H1 (cell line): Measurements from ENCODE around the gene SUSD6. TPM values are rescaled to one million over a fixed set of nuclear protein-coding genes. Genes with fewer than 3 reads are reported as not detected.
A peak's percentile ranks its signal among the peaks of the same experiment; 100 is the strongest.

ENCODE experiments used
- CTCF ChIA-PET: fragments of 300-600 bp; sonication (Branson Sonifier 250); formaldehyde crosslinking; loops from one replicate; lab custom pipeline; 2021; ENCODE audit not compliant: partially characterized antibody; lab: Charles Lee
- POLR2A ChIA-PET: fragments of 300-600 bp; sonication (Branson Sonifier 250); formaldehyde crosslinking; loops from one replicate; lab custom pipeline; 2021; ENCODE audit warnings: inconsistent platforms; ENCODE audit not compliant: partially characterized antibody; lab: Charles Lee
- DNase-seq, 2 experiments: peaks; one replicate each; pipeline versions ENCODE4 v3.0.0 to v3.0.0-alpha.2; 2010 to 2022; ENCODE audit warnings: low spot score in 2 of 2, low read depth in 1 of 2, mixed read lengths in 1 of 2
- FAIRE-seq: peaks from 2 replicates; lab custom pipeline; 2011; peaks lifted over from hg19 to GRCh38; lab: Jason Lieb, UNC
- H2AFZ ChIP-seq: 2 replicates; pipeline ENCODE4 v1.8.1; 2012; ENCODE audit warnings: low read length, inconsistent platforms
- H2AK5ac ChIP-seq: 2 replicates; pipeline ENCODE4 v1.6.1; 2013; ENCODE audit warnings: low read depth, low read length
- H2BK120ac ChIP-seq: replicated peaks from 2 replicates; pipeline ENCODE3; 2013; ENCODE audit warnings: low read depth, low read length, inconsistent platforms
- H2BK12ac ChIP-seq: 2 replicates; pipeline ENCODE4 v1.6.1; 2013; ENCODE audit warnings: low read depth, low read length
- H2BK15ac ChIP-seq: 2 replicates; pipeline ENCODE4 v1.6.1; 2013; ENCODE audit warnings: low read length
- H2BK20ac ChIP-seq: 2 replicates; pipeline ENCODE4 v1.6.1; 2013; ENCODE audit warnings: low read length
- H2BK5ac ChIP-seq: 2 replicates; pipeline ENCODE4 v1.6.1; 2013; ENCODE audit warnings: low read depth, low read length
- H3K14ac ChIP-seq: 2 replicates; pipeline ENCODE4 v1.6.1; 2013; ENCODE audit warnings: inconsistent platforms; ENCODE audit not compliant: insufficient read length
- H3K18ac ChIP-seq: 2 replicates; pipeline ENCODE4 v1.6.1; 2013; ENCODE audit warnings: low read length; ENCODE audit errors: extremely low read depth
- H3K23ac ChIP-seq: 2 replicates; pipeline ENCODE4 v1.6.1; 2013; ENCODE audit warnings: inconsistent platforms; ENCODE audit not compliant: insufficient read length
- H3K23me2 ChIP-seq: 2 replicates; pipeline ENCODE4 v1.6.1; 2013; ENCODE audit warnings: low read depth, low read length
- H3K27ac ChIP-seq: 2 replicates; pipeline ENCODE4 v1.6.1; 2011; ENCODE audit warnings: low read depth, low read length, inconsistent platforms
- H3K27me3 ChIP-seq, 4 experiments: replicated peaks in 1 of 4; 1 replicate in 1 of 4; 2 replicates in 3 of 4; pipeline versions ENCODE4 v1.6.1 to v1.8.1; 2011 to 2013; ENCODE audit warnings: low read length in 3 of 4, mild to moderate bottlenecking in 3 of 4, inconsistent platforms in 2 of 4, mixed read lengths in 2 of 4, moderate library complexity in 1 of 4; ENCODE audit not compliant: control insufficient read depth in 3 of 4, insufficient read depth in 3 of 4; ENCODE audit errors: extremely low read depth in 1 of 4
- H3K36me3 ChIP-seq, 4 experiments: 2 replicates each; pipeline versions ENCODE4 v1.6.1 to v1.8.1; 2011 to 2013; ENCODE audit warnings: mild to moderate bottlenecking in 4 of 4, low read length in 3 of 4, moderate library complexity in 2 of 4, control low read depth in 1 of 4, inconsistent platforms in 1 of 4; ENCODE audit not compliant: insufficient read depth in 4 of 4, control insufficient read depth in 2 of 4
- H3K4ac ChIP-seq: replicated peaks from 2 replicates; pipeline ENCODE3; 2013; ENCODE audit warnings: low read length, low read depth, mixed read lengths, inconsistent platforms; ENCODE audit not compliant: insufficient read length
- H3K4me1 ChIP-seq, 4 experiments: replicated peaks in 1 of 4; 1 replicate in 1 of 4; 2 replicates in 3 of 4; pipeline versions ENCODE4 v1.6.1 to v1.8.1; 2011 to 2013; ENCODE audit warnings: low read length in 3 of 4, inconsistent platforms in 2 of 4, mixed read lengths in 1 of 4; ENCODE audit not compliant: insufficient read depth in 4 of 4, control insufficient read depth in 3 of 4
- H3K4me2 ChIP-seq, 2 experiments: 2 replicates each; pipeline versions ENCODE4 v1.6.1 to v1.8.1; 2011 to 2013; ENCODE audit warnings: low read depth in 2 of 2, low read length in 2 of 2, control low read depth in 1 of 2, inconsistent platforms in 1 of 2, mild to moderate bottlenecking in 1 of 2; ENCODE audit not compliant: insufficient read depth in 1 of 2
- H3K4me3 ChIP-seq, 4 experiments: fragments of 200-600, 300-600 bp in 1 of 4; sonication (generic), shearing (Covaris generic), sonication (Bioruptor Twin) in 1 of 4; 2 replicates each; pipeline versions ENCODE4 v1.5.1 to v1.8.1; 2011 to 2016; ENCODE audit warnings: low read length in 4 of 4, low read depth in 3 of 4, control low read depth in 2 of 4, inconsistent platforms in 2 of 4, mild to moderate bottlenecking in 2 of 4, mixed read lengths in 1 of 4, moderate library complexity in 1 of 4; ENCODE audit not compliant: insufficient read depth in 2 of 4; ENCODE audit errors: extremely low read depth in 1 of 4
- H3K56ac ChIP-seq: replicated peaks from 2 replicates; pipeline ENCODE3; 2013; ENCODE audit warnings: low read depth, mild to moderate bottlenecking, mixed read lengths, low read length, inconsistent platforms; ENCODE audit not compliant: insufficient read length
- H3K79me1 ChIP-seq: 2 replicates; pipeline ENCODE4 v1.6.1; 2013; ENCODE audit warnings: low read depth, low read length, control low read depth
- H3K79me2 ChIP-seq, 2 experiments: 2 replicates each; pipeline versions ENCODE4 v1.6.1 to v1.8.1; 2012 to 2013; ENCODE audit warnings: low read length in 2 of 2, mild to moderate bottlenecking in 2 of 2, inconsistent platforms in 1 of 2; ENCODE audit not compliant: insufficient read depth in 2 of 2, control insufficient read depth in 1 of 2
- H3K9ac ChIP-seq, 4 experiments: replicated peaks in 1 of 4; 1 replicate in 1 of 4; 2 replicates in 3 of 4; pipeline versions ENCODE4 v1.6.1 to v1.8.1; 2011 to 2013; ENCODE audit warnings: low read depth in 3 of 4, low read length in 3 of 4, control low read depth in 2 of 4, mild to moderate bottlenecking in 2 of 4, moderate library complexity in 2 of 4, inconsistent platforms in 1 of 4; ENCODE audit errors: extremely low read depth in 1 of 4
- H3K9me3 ChIP-seq, 2 experiments: 2 replicates each; pipeline versions ENCODE4 v1.6.1 to v1.8.1; 2012 to 2013; ENCODE audit warnings: mild to moderate bottlenecking in 2 of 2, moderate library complexity in 2 of 2, control low read depth in 1 of 2, inconsistent platforms in 1 of 2, low read depth in 1 of 2, low read length in 1 of 2, mixed read lengths in 1 of 2; ENCODE audit not compliant: insufficient read depth in 2 of 2
- H4K20me1 ChIP-seq, 2 experiments: replicated peaks in 1 of 2; 2 replicates each; pipeline versions ENCODE3 to v1.8.1; 2011 to 2013; ENCODE audit warnings: inconsistent platforms in 2 of 2, low read length in 2 of 2, mild to moderate bottlenecking in 1 of 2; ENCODE audit not compliant: insufficient read depth in 2 of 2, control insufficient read depth in 1 of 2
- H4K5ac ChIP-seq: 2 replicates; pipeline ENCODE4 v1.6.1; 2013; ENCODE audit warnings: low read length, low read depth, mixed read lengths, inconsistent platforms; ENCODE audit not compliant: insufficient read length
- H4K8ac ChIP-seq: 2 replicates; pipeline ENCODE4 v1.8.0; 2013; ENCODE audit warnings: mild to moderate bottlenecking, moderate library complexity, low read length, inconsistent platforms; ENCODE audit not compliant: insufficient read depth; ENCODE audit errors: extremely low read depth
- H4K91ac ChIP-seq: replicated peaks from 2 replicates; pipeline ENCODE3; 2013; ENCODE audit warnings: low read length, mixed read lengths, inconsistent platforms; ENCODE audit not compliant: insufficient read length
- CEBPB ChIP-seq: IDR thresholded peaks from 2 replicates; pipeline ENCODE4 v1.6.1; 2012; ENCODE audit warnings: low read depth, low read length
- GABPA ChIP-seq: IDR thresholded peaks from 2 replicates; pipeline ENCODE4 v1.6.1; 2011; ENCODE audit warnings: mild to moderate bottlenecking, low read length, moderate library complexity, borderline replicate concordance; ENCODE audit not compliant: insufficient read depth
- MAFK ChIP-seq: IDR thresholded peaks from 2 replicates; pipeline ENCODE4 v1.6.1; 2012; ENCODE audit warnings: low read depth, mild to moderate bottlenecking, improper control_type of control experiment, low read length
- MAX ChIP-seq: IDR thresholded peaks from 2 replicates; pipeline ENCODE4 v1.6.1; 2012; ENCODE audit warnings: inconsistent platforms
- RAD21 ChIP-seq, 2 experiments: IDR thresholded peaks in 1 of 2; conservative IDR thresholded peaks in 1 of 2; 2 replicates each; pipeline ENCODE4 v1.6.1; 2011; ENCODE audit warnings: low read depth in 2 of 2, low read length in 2 of 2, improper control_type of control experiment in 1 of 2, inconsistent platforms in 1 of 2, mild to moderate bottlenecking in 1 of 2, moderate library complexity in 1 of 2
- SIRT6 ChIP-seq: IDR thresholded peaks from one replicate; pipeline ENCODE4 v1.7.1; 2012; ENCODE audit warnings: low read length, inconsistent platforms
- SIX5 ChIP-seq: IDR thresholded peaks from 2 replicates; pipeline ENCODE4 v1.6.1; 2011; ENCODE audit warnings: mild to moderate bottlenecking, low read depth, low read length
- TAF7 ChIP-seq: optimal IDR thresholded peaks from 2 replicates; pipeline ENCODE3; 2011; ENCODE audit warnings: low read depth, mild to moderate bottlenecking, inconsistent platforms, low read length, moderate library complexity, borderline replicate concordance
- USF2 ChIP-seq: IDR thresholded peaks from 2 replicates; pipeline ENCODE4 v1.6.1; 2011; ENCODE audit warnings: low read length, improper control_type of control experiment
- ZNF274 ChIP-seq: IDR thresholded peaks from 2 replicates; pipeline ENCODE4 v1.7.0; 2012; ENCODE audit warnings: low read length, borderline replicate concordance; ENCODE audit errors: extremely low read depth
- WGBS, 2 experiments: shearing (Covaris generic) in 1 of 2; methylation state at CpG; one replicate each; pipeline versions ENCODE4 v1.1.6 to v1.1.7; 2013 to 2015; ENCODE audit warnings: low lambda C conversion rate in 2 of 2, mixed read lengths in 2 of 2, inconsistent platforms in 1 of 2, low coverage in 1 of 2, missing lambda C conversion rate in 1 of 2; ENCODE audit not compliant: insufficient replicate concordance in 2 of 2, insufficient coverage in 1 of 2, insufficient read length in 1 of 2; ENCODE audit errors: extremely low coverage in 1 of 2, missing lambda C conversion rate in 1 of 2; 5-methylcytosine and 5-hydroxymethylcytosine counted together
- polyA plus RNA-seq, 7 experiments: library from polyadenylated mRNA; depleted of rRNA in 3 of 7; stranded (reverse) in 5 of 7; unstranded in 2 of 7; fragments of >200 nt in 5 of 7; fragments of 200-250 nt in 2 of 7; gene quantifications; 1 replicate in 5 of 7; 2 replicates in 1 of 7; 4 replicates in 1 of 7; pipeline versions ENCODE4 v1.2.1 to v1.2.3, GENCODE V29; 2011 to 2013; ENCODE audit warnings: missing spikeins in 2 of 7, mixed read lengths in 2 of 7
- total RNA-seq: library from RNA; stranded (reverse); fragmentation: NEBNext Ultra II Directional; extraction: Animal tissue kit (Norgen Biotek cat#: 25700); gene quantifications from 2 replicates; pipeline ENCODE4 v1.2.1, GENCODE V29; 2021

Gene SUSD6
- total and polyA plus RNA-seq, 2 of the 8 experiments (the other 6 are each of a cell fraction or from before 2014, with no cell fraction given): 3.0 to 3.8 TPM

DNA sequence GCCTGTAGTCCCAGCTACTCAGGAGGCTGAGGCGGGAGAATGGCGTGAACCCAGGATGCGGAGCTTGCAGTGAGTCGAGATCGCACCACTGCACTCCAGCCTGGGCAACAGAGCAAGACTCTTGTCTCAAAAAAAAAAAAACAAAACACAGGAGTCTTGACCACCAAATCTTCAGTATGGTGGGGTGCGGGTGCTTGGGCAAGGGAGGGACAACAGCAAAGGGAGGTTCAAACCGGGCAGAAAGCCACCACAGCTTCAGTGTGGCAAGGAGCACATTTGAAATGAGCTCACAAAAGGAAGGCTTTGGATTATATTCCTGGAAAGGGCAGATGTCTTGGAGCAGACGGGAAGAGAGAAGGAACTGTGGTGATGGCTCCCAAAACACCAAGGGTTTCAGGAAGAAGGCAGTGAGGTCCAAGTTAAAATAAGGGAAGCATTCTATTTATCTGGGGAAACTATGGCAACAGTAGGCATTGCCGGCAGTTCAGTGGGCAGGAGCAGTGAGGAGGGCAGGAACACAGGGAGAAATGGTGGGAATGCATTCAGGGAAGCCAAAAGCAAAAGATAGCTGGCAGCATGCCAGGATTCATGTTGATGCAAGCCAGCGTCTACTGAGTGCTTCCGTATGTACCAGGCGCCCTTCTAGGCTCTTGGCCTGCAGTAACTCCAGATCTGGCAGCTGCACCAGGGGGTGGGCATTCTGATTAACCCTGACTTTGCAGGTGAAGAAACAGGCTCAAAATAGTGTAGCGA is 104.5 kb downstream of the SUSD6 start:
- peak overlapping the region; percentile 19; the same call in 1 of the 2 replicates for H2BK15ac ChIP-seq
- H2BK5ac ChIP-seq: 0 out of 2 replicates have a peak overlapping the region, but pooled peaks have one; percentile 52
- no peak overlapping the region for H3K4me3 ChIP-seq
- H3K23ac ChIP-seq: no peak overlapping the region
- H3K14ac ChIP-seq: no peak overlapping the region
- H3K27me3 ChIP-seq: no peaks in the 10 kb centered on the region
- H3K23me2 ChIP-seq: no peaks in the 10 kb centered on the region; the same call in 1 of the 2 replicates
- peak overlapping the region; percentile 43; the same call in 1 of the 2 replicates for H2BK20ac ChIP-seq
- H2AFZ ChIP-seq: no peak overlapping the region
- FAIRE-seq: no peak
- no peak overlapping the region for H3K18ac ChIP-seq
- no peak overlapping the region for H4K8ac ChIP-seq
- no peak overlapping the region for H4K5ac ChIP-seq
- no peak overlapping the region for H3K4me2 ChIP-seq
- H3K27ac ChIP-seq: no peak overlapping the region
- H3K9me3 ChIP-seq: no peaks in the 10 kb centered on the region
- no peak overlapping the region for H2BK120ac ChIP-seq
- H3K9ac ChIP-seq: no peak overlapping the region
- DNase-seq: no peak
- H3K36me3 ChIP-seq: no peaks in the 10 kb centered on the region
- WGBS, 2 experiments: 92% methylated on average over 10 of the region's 13 CpGs; no CpG with 5 or more reads in 1 of the 2 experiments
- no peaks in the 10 kb centered on the region for H3K79me2 ChIP-seq
- ChIA-PET POLR2A (interaction anchor here (0.7 kb wide), 1 partner anchor 1731 kb away, joined by 3 read pairs; no protein-coding TSS in a partner anchor), CTCF (interaction anchor here (0.6 to 6.5 kb wide), 10 partner anchors 9 to 138 kb away, joined by 3 to 45 read pairs (median 3); no protein-coding TSS in a partner anchor)
- H4K91ac ChIP-seq: no peak overlapping the region
- no peaks in the 10 kb centered on the region for H4K20me1 ChIP-seq
- H2AK5ac ChIP-seq: no peak overlapping the region
- H3K56ac ChIP-seq: no peak overlapping the region
- peaks cover 16 to 39% (median 31%) of the 10 kb centered on the region in 4 experiments for H3K4me1 ChIP-seq
- peak overlapping the region; percentile 35 for H3K4ac ChIP-seq
- H2BK12ac ChIP-seq: peak overlapping the region; percentile 68; the same call in 1 of the 2 replicates
- no peaks in the 10 kb centered on the region for H3K79me1 ChIP-seq
- TF ChIP-seq CEBPB (no peak), RAD21 (IDR thresholded peaks at IDR 0.05 in 1 of 2, conservative IDR thresholded peaks at IDR 0.05 in 1 of 2; ENCODE audit: low read depth in 2 of 2, low read length in 2 of 2) (no peak), TAF7 (no peak), GABPA (no peak), MAX (no peak), USF2 (no peak), MAFK (no peak), ZNF274 (no peak), SIRT6 (no peak), SIX5 (no peak)
